PC-9 (cell line): ENCODE measurements around the gene CCDC80.

Experiments used
- CTCF ChIP-seq: fragments of 200-600 bp; sonication (generic); conservative IDR thresholded peaks from 2 replicates; pipeline ENCODE4 v1.6.1; 2017; ENCODE audit warnings: mixed run types, antibody characterized with exemption, mild to moderate bottlenecking, moderate library complexity
- EZH2 ChIP-seq: fragments of 200-600 bp; sonication (generic); IDR thresholded peaks from 2 replicates; pipeline ENCODE4 v1.8.0; 2017; ENCODE audit warnings: antibody characterized with exemption, low read depth

GRCh38 chr3:112687616-112688015 lies 46.7 kb upstream of the CCDC80 start:
- no peak for TF ChIP-seq CTCF
- TF ChIP-seq EZH2 = no peak
